HG02610 (cell line): ENCODE data around the gene SH3PXD2A.
"Not testable (repeated sequence)": the region's sequence is repeated elsewhere in the genome, so short reads cannot be mapped to it uniquely, and the experiment has no call there.

ENCODE experiments used
- ATAC-seq: cut with Tn5 transposase; IDR thresholded peaks from one replicate; pipeline ENCODE4 v1.9.1; 2021; ENCODE audit warnings: mild to moderate bottlenecking, moderate library complexity; ENCODE audit not compliant: unreplicated experiment

Gene SH3PXD2A

DNA sequence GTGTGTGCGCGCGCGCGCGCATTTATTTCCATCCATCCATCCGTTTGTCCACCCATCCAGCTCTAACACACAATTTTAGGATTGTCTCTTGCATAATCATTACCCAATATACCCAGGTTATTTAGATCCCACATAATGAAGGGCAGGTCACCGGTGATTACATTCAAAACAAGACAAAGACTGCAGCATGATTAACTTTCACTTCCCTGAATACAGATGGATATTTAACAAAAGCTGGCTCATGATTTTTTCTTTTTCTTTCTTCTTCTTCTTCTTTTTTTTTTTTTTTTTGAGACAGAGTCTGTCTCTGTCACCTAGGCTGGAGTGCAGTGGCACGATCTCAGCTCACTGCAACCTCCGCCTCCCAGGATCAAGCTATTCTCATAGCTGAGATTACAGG, 86.2 kb downstream of the SH3PXD2A start:
- ATAC-seq = no peak

DNA sequence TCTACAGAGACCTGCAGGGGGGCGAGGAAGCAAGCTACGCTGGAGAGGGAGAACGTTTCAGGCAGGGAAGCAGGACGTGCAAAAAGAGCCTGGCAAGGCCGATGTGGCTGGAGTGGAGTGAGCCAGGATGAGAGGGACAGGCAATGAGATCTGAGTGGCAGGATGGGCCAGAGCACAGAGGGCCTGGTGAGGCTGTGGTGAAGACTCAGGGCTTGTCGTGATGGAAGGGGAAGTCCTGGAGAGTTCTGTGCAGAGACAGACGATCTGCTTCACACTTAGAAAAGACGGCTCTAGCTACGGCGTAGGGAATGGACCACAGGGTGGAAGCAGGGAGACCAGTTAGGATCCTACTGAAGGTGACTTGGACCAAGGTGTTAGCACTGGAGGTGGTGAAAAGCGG, 87.0 kb downstream of the SH3PXD2A start:
- ATAC-seq = no peak

DNA sequence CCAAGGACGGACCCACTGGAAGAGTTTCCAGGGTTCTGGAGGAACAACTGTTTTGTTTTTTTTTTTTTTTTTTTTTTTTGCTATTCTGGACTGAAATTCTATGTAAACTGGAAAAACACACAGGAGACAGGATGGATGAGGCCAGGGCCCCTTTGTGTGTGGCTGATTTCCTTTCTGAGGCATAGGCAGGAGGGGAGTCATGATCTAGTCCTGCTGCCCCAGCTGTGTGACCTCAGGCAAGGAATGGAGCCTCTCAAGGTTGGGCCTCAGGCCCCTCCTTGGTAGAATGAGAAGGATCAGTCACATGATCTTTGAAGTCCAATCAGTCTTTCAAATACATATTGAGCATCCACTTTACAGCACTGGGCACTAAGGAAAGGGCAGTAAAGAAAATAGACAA, 87.6 kb downstream of the SH3PXD2A start:
- ATAC-seq = no peak

DNA sequence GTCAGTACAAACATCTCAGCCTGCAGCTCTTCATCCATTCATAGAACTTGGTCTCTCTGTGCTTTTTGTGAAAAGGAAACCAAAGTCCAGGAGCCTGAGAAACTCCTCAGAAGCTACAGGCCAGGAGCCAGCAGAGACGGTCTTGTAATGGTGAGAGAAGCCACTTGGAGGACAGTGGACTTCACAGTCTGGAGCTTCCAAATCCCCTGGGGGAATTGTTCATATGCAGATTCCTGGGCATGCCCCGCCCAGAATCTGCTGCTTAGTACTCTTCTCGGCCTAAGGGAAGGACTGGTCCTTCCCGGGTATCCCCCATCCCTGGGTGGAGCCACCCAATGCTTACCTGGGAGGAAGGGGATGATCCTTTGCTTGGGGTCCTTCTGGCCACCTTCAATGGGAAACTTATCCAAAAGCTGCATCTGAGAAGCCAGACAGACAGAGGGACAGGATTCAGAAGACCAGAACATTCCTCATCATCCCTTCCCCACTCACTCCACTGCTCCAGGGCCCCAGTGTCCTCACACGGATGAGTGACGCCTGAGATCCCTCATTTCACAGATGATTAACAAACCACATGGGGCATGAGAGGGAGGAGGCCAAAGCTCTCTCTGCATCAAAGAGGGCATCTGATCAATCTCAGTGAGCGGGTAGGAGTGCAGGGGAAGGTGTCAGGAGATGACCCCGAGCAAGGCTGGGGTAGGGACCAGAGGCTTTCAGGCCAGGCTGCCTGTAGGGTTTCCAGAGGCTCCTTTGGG, 88.4 kb downstream of the SH3PXD2A start:
- ATAC-seq = no peak

DNA sequence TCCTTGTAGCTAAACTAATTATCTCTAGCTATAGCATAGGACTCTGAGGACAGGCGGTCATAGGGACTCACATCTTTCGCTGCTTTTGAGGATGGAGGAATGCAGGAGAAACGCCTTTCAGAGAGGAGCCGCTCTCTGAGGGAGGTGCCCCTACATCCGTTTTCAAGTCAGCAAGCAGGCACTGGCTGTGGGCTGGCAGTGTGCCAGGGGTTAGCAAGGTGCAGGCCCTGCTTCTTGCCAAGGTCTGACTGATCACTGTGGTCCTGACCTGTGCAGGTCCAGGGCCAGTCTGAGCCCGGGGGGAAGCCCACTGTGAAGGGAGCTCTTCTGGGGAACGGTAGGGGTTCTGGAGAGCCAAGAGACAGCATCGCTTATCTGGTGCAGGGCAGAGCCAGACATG, 89.4 kb downstream of the SH3PXD2A start:
- ATAC-seq = no peak

DNA sequence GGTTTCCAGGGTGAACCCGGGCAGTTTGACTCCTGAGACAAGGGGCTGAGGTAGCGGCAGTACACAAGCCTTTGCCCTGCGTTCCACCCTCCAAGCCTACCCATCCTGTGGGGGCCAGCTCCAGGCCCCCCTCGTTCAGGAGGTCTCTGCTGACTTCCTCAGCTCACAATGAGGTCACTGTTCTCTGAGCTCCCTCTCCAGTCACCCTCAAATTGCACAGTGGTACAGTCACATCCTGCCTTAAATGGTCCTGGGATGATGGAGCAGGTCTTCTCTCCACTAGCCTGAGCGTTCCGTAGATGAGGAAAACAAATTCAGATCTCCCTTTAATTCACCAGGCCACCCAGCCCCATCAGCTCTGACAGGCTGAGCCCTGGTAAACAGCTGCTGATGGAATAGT, 90.2 kb downstream of the SH3PXD2A start:
- ATAC-seq = no peak

DNA sequence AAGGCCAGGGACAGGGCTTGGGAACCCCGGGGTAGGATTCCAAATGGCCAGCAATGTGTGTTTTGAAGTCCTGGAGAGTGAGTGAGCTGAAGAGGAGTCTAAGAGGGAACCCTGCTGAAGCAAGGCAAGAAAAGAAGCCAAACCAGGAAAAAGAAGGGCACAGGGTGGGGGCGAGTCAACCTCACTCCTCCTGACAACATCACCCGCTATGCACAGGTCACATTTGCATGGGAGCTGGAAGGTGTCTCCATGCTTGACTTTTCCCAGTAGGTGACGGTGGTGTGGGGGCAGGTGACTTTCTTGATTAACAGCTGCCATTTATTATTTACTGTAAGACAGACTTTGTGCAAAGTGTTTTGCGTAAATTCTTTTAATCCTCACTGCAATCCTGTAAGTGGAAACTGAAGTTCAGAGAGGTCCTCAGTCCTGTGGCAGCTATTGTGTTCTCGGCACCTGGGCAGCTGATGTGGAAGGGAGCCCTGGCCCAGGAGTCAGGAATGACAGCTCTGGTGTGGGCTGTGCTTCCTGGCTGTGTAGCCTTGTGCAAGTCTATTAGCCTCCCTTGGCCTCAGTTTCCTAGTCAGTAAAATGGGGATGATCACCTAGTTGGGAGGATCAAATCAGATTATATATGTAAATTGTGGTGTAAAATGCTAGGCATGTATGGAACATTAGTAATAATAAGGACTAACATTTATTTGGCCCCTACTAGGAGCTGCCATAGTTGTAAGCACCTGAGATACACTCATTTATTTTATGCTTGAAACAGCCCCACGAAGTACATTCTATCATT, 90.9 kb downstream of the SH3PXD2A start:
- ATAC-seq = no peak

DNA sequence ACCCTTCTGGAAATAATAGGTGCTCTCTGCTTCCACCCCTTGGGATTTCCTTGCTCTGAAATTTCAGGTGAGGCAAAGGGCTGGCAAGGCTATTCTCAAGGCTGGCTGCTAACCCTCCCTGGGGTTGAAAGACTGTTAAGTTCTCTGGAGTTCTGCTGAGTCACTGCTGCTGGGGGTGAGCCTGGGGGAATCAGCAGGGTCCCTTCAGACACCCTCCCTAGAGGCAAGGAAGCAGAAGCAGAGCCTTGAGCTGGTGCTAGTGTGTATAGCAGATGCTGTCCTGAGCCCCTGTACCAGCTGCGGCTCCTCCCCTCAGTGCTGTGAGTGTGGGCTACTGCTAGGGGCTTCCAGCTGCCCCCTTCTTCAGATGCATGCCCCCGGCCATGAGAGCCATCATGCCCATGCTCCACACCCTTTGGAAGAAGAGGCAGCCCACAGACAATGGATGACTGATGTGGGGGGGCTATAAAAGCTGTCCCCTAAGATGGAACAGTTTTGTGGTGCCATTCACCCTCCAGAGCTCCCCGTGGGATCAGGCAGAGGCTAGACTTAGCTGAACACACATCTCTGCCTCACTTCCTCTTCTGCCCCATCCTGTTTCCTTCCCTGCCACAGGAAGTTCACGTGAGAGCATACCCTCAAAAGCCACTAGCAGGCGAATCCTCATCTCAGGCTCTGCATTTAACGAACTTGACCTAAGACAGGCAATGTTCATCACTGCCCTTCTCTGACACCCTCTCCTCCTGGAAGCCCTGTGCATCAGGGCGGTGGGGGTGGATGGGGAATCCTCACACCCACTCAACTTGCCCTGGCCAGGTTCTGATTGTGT, 91.8 kb downstream of the SH3PXD2A start:
- ATAC-seq = no peak

DNA sequence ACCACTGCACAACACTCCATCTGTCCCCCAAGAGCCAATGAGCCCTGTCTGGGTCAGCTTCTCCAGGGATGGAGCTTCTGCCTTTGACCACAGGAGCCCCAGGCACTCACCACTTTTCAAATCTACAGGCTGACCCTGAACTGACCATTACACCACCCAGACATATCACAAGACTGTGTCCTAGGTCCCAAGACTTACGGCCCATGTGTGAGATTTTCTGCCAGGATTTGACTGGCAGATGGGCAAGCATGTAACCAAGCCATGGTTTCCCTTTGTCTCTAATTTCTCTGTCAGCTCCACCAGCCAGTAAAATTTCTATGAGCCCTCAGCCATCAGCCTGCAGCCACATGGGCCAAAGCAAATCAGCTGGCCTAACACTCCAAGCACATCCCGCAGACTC, 92.5 kb downstream of the SH3PXD2A start:
- ATAC-seq = no peak

DNA sequence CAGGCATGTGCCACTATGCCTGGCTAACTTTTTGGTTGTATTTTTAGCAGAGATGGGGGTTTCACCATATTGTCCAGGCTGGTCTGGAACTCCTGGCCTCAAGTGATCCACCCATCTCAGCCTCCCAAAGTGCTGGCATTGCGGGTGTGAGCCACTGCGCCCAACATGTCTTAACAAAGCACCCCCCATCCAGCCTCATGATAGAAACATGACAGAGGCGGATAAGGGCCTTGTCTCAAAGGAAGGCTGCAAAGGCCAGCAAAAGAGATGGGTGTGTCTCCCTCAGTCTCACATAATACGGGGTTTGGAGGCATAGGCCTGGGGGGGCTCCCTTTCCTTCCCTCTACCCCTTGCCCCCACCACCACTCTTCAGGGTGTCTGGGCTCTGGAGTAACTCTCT, 93.2 kb downstream of the SH3PXD2A start:
- ATAC-seq = no peak

DNA sequence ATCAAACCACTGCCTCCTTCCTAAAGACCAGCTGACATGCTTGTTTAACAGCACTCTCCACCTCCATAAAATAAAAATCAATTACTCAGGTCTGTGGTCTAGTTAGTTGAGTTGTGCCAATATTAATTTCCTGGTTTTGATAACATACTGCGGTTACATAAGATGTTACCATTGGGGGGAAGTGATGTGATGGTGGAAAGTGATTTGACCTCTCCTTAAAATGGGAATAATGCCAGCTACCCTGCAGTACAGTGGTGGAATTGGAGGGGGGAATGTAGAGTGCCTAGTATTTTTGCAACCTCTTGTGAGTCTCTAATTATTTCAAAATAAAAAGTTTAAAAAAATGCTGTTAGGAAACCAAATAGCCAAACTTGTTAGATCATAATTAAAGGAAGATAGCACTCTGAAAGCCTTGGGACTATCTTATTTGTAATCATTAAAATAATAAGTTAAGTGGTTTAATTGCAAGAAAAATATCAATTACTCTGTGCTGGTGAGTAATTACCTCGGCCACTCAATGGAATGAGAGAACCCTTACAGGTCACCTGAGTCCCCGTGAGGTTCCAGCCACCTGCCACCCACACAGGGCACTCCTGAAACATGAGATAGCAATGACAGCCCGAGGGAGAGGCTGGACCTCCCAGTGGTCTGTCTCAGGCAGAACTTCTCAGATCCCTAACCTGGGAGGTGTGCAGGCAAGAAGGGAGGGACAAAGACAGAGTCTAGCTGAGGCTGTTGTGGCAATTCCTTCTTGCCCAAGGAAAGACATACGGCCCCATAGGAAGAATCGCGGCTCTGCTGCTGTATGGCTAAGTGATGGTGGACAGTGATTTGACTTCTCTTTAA, 94.1 kb downstream of the SH3PXD2A start:
- ATAC-seq = no peak

DNA sequence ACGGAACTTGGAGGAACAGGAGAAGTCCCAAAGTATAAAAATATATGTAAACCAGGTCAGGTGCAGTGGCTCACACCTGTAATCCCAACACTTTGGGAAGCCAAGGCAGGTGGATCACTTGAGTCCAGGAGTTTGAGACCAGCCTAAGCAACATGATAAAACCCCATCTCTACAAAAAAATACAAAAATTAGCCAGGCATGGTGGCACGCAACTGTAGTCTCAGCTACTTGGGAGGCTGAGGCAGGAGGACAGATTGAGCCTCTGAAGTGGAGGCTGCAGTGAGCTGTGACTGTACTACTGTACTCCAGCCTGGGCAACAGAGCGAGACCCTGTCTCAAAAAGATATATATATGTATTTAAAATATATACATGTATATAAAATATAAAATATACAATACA, 95.1 kb downstream of the SH3PXD2A start:
- ATAC-seq = not testable (repeated sequence)

DNA sequence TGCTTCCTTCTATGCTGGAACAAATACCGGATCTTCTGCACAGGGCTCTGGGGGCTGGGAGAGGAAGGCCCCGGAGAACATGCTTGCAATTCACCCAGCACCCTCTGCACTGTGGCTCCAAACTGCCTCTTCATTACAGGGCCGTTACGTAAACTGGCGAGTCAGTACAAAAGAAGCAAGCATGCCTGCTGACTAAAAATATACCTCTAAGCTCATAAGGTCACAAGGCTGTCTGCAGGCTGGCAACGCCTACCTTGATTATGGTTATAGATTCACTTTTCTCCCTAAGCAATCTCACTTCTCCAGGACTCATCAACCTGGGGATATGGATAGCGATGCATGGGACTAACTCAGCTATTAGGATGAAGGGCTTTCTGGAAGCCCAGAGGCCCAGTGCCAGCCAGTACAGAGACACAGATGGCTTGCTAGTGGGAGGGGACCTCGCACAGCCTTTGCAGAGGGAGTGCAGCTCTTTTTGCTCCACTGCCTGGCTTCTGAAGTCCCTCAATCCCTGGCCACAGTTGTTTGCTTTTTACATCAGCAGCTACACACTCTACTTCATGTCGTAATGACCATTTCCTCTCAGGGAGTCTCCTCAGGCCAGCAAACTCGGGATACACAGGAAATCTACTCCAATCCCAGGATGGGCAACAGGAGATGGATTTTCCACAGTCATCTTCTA, 96.1 kb downstream of the SH3PXD2A start:
- peak; percentile 76 for ATAC-seq

DNA sequence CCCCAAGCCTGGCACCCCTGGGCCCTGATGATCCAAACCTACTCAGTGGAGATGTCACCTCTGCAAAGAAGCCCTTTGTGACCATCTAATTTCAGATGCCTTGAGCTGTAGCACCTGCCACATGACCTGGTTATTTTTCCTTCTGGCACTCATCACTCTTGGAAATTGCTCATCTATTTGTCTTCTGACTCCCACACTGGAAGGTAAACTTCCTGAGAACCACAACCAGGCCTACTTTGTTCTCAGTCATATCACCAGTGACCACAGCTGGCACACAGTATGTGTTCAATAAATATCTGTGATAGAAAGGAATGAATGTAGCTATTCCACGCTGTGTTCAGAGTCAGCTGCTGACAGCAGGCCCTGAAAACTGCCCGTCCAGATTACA, 97.1 kb downstream of the SH3PXD2A start:
- peak; percentile 6 for ATAC-seq

DNA sequence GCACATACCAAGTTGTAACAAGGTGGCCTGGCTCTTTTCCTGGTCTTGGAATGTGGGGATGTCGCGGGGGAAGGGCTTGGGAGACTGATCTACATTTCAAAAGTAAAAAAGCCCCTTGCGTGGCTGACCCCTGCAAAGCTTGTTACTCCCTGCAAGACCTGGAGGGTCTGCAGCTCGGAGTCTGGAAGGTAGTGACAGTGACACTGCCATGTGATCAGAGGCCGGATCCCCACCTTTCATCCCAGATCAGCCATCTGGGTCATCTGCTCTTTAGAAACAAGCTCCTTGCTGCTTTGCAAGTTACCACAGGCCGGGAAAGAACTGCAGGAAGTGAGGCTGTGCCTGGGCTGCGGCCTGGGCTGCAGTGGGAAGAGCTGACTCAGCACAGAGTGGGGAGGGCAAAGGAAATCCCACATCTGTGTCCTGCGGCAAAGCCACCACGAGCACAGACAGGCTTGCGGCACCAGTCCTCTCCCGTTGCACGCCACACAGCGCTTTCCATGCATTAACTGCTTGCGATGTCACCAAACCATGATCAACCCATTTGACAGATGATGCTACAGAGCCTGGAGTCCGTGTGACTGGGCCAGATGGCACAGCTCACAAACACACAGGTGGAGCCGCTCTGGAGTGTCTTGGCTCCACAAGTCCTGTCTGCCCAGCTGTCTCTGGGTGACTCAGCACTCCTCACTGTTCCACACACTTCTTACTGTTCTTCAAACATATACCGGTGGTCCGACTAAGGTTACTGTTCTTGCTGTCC, 97.7 kb downstream of the SH3PXD2A start:
- ATAC-seq = peak; percentile 44

DNA sequence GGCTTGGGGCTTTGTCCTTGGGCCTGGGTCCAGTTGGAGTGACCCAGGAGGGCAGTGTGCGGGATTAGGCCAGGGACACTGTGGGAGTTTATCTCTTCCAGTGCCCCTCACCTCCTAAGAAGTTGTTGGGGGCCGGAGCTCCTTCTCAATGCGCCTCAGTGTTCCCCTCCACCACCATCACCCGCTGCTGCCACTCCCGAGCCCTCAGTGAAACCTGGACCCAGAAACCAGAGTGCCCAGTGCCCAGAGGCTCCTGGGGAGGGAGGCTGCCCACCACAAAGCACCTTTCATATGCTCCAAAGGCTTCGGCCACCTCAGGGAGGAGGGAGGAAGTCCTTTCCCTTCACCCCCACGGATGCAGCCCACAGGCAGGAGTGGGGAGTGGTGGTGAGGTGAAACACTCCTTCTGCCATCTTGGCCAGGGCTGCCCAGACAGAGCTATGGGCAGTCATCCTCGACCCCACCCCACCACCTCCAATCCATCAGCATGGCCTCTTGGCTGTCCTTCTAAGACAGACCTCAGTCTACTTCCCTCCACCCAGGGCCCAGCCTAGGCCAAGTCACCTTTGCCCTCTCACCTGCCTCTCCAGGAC, 99.0 kb downstream of the SH3PXD2A start:
- ATAC-seq = no peak

DNA sequence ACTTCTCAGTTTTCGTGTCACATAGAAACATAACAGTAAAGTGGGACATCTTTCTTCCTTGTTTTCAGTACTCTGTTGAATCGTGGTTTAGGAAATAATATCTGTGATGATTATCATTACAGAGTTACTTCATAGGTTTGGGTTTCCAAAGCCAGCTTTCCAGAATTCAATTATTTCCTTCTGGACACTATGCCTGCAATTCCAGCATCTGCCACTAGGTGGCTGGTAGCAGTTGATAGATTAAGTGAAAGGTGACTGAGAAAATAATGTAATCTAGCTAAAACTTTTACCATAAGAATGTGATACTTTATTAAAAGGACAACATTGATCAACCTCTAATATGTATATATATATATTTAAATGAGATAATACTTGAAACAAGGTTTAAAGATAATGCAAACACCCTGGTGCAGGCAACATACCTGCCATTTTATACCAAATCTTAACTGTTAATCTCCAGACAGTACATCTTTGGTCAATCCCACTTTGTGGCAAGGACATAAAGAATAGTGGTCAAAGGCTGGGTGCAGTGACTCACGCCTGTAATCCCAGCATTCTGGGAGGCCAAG, 102.6 kb downstream of the SH3PXD2A start:
- ATAC-seq = no peak

DNA sequence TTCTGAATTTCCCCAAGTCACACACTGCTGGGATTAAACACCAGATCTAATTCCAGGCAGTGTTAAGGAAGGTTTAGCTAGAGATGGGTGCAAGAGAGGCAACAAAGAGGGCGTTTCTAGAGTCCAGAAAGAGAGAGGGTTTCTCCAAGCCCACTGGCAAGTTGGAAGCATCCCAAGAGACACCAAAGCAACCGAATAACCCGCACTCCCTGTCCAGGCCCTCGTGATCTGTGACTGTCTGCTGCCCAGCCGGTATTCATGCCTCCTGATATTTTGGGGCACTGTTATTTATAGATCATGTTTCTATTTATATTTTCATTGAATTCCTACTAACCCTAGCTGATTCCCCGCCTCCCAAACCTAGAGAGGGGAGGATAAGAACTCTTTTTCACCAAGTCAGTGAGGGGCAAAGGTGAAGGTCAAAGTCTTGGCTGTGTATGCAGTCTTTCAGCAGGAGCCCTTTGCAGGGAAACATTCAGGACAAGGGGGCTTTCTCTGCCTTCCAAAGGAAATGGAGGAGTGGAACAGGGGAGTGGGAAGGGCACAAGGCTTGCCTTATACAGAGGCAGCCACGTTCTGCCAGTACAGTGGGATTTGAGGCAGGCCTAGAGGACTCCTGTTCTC, 103.6 kb downstream of the SH3PXD2A start:
- ATAC-seq = no peak
